Globus pallidus (tissue), 1 donor: ENCODE measurements around the gene CUBN.

ENCODE experiments used
- DNase-seq: peaks from one replicate; pipeline ENCODE4 v3.0.0-alpha.2; 2015; ENCODE audit warnings: low spot score

CUBN gene

DNA sequence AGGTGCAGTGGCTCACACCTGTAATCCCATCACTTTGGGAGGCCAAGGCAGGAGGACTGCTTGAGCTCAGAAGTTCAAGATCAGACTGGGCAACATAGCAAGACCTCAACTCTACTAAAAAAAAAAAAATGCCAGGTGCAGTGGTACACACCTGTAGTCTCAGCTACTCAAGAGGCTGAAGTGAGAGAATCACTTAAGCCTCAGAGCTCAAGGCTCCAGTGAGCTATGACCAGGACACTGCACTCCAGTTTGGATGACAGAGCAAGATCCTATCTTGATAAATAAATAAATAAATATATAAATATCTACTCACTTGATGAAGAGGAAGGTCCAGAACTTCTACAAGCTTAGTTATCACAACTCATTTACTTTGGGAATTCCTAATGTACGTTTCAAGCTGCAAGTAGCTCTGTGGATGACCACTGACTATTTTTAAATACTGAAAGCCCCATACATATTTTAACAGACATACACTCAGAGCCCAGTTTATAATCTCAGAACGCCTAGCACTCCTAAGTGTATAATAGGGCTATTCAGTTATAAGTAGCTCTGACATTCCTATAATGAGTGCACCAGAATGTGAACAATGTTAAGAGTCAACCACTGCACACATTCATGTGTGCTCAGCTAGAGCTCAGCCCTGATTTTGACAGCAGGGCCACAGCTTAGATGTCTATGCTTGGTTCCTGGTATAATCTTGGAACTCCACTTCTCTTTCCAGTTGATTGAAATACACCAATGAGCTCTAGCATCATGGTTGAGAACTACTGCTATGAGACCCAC lies 119.1 kb downstream of the CUBN start:
- no peak for DNase-seq

- DNase-seq = no peak
Measured at GRCh38 chr10:17009212-17009700, 120.4 kb downstream of the CUBN start.

DNA sequence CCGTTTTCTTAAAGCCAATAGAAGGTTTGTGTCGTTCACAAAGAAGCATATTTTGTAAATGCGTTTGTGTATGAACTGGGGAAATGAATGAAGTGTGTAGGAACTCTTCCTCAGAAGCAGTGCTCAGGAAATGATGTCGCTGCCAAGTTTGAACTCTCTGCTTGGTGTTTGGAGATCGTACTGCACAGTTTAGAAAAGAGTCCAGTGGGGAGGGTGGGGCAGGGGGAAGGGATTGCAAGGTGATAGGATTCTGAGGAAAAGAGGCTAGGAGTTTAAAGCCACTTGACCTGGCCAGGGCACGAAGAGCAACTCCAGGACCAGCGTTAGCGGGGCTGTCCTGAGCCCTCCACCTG lies 122.2 kb downstream of the CUBN start:
- no peak for DNase-seq

DNA sequence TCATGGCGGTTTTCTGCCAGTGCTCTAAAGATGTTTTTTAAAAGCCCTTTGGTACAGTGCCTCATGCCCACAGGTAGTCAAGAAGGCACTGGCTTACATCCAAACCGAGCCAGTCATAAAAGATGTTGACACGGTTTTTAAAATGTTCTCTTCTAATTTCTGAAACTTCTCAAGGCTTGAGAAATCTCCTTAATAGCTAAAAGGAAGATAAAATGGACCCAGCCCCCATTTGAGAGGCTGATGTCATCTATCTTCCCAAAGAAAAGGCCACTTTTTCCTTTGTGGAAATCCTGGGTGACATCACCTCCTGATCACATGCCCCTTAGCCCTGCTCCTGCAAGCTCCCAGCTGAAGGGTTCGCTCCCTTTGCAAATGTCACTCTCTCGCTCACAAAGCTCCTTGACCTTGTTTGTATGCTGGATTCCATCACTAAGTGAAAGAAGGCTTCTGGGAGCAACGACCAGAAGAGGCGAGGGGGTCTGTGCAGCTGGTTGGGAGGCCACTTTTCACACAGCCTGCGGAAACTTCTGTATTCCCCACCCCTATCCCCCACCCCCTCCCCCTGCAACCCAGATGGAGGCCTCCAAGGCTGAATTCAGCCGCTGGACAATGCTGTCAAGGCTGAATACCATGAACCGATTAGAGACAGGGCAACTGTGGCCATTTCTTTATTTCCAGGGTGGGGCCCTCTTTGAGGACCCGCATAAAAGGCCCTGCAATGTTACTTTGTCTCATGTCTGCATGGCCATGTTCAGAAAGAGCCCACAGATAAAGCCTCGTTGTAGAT lies 122.8 kb downstream of the CUBN start:
- DNase-seq = no peak

DNA sequence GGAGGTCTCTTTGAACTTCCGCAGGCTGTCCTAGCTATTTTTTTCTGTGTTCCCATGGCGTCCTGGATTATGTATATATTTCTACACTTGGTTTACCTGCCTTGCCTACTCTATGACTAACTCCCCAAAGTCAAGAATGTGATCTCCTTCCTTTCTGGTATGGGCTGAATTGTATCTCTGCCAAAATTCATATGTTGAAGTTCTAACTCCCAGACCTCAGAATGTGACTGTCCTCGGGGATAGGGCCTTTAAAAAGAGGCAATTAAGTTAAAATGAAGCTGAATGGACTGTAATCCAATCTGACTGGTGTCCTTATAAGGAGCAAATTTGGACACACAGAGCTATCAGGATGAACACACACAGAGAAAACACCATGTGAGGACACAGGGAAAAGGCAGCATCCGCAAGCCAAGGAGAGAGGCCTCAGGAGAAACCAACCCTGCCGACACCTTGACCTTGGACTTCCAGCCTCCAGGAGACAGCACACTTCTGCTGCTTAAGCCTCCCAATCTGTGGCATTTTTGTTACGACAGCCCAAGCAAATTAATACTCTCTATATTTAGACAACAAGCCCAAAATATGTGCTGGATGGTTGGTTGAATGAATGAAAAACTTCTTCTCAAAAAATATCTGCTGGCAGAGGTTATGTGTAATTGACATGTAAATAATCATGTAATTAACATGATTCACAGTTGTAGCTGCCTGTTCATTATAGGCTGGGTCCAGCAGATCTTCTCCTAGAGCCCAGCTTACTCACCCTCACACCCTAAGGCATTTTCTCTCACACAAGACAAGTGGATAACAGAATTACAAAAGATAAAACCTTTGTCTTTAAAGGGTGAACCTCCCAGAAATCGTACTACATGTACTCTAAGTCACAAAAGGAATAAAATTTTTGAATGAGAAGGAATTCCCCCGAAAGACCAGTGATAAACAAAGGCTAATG lies 123.7 kb downstream of the CUBN start:
- DNase-seq = no peak

GRCh38 chr10:17004801-17005380 lies 124.7 kb downstream of the CUBN start:
- no peak for DNase-seq

DNA sequence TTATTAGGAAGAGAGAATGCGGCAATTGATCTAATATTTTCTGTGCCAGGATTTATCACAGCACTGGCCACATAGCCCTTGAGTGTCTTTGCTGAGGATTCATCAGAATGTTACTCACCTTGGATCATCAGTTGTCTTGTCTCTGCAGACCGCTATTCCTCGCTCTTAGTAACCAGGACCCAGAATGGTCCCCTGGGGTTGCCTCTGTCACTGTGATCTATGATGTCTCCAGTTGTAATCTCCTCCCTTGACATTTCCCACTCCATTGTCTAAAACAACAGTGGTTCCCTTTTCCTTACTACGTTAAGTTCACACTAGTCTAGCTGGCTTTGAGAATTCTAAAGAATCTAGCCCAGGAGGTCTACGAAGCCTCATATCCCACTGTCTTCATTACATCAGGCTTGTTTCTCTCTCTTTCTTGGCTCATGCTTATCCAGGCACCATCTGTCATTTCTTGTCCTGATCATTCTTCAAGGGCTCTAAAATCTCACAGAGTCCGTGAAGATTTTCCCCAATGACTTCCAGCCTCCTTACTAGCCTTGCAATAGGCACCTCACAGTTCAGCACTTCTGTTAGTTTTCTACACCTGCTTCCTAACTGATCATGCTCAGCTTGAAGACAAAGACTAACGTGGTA lies 125.8 kb downstream of the CUBN start:
- DNase-seq = no peak

- no peak for DNase-seq
Measured at GRCh38 chr10:17003151-17003550, 126.5 kb downstream of the CUBN start.

GRCh38 chr10:17001961-17002749 lies 127.5 kb downstream of the CUBN start:
- no peak for DNase-seq

GRCh38 chr10:17001297-17001744 lies 128.3 kb downstream of the CUBN start:
- no peak for DNase-seq

DNA sequence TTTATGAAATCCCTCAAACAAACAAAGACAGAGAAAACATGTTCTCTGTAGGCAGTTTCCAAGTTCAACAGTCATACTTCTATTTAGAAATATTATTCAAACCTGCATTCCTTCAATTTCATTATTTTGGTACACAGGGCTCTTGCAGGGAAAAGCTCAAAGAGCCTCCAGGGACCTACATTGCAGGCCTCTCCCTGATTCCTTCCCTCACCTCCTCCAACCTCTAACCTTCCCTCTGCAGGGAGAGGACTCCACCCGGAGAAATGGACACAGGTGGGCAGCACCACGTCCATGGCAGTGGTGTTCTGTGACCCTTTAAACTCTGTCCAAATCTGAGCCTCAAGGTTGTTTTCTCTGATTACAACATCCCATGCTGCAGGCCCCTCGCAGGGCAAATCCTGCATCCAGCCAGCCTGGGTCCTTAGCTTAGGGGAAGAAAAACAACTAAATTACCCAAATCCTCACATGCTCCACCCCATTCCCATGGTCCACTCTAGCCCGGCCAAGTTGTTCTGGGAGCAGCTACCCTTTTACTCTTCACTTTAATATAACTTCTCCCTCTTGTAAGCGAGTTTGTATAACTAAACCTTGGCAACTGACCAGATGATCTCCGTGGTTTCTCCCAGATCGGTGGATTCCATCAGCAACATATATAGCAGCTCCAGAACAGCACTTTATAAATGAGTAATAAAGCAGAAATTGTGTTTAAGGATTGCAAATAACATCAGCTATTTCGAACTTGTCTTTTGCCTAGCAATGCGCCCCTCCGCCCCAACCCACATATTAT lies 129.8 kb downstream of the CUBN start:
- no peak for DNase-seq

- DNase-seq = no peak
Measured at GRCh38 chr10:16996530-16996964, 133.1 kb downstream of the CUBN start.

DNA sequence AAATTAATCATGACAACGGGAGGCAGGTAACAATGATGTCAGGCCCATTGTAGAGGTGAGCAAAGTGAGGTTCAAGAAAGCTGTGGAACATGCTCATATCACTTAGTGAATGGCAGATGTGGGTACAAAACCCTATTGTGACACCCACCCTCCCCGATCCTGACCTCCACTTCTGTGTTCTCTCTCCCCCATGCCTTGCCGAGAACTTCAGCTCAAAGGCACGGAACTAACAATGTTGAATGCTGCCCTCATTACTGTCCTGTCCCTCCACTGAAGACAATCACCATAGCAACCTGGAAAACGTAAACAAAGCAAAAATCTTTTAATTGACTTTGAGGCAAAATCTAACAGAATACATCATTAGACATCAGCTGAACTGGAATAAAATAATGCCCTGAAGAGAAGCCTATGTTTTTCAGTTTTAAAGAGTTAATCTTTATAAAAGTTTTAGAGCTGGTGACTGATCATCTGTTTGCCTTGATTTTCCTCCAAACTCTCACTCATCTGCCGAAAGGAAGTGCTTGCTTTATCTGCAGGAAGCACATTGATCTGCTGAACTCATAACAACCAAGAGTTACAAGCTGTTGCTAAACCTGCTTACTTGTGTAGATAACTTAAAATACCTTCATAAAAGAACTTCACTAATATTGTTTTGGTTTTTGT lies 133.6 kb downstream of the CUBN start:
- DNase-seq = no peak

DNA sequence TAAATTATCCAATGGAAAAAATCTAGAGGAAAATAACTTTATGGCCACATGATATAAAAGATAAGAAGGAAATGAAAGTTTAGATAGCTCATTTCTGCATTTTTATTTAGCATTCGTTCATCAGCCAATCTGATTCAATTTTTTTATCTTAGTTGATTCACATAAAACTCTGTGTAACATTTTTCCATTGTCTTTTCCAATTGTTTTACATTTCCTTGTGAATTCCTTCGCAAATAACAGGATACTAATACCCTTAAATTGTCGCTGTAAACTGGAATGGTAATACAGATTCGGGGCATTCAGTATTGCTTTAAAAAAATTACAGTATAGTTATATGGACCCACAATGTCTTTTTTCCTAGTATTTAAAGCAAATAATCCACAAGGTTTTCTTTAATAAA lies 136.4 kb downstream of the CUBN start:
- DNase-seq = no peak

- DNase-seq = no peak
Measured at GRCh38 chr10:16992611-16993119, 136.9 kb downstream of the CUBN start.

GRCh38 chr10:16991011-16991410 lies 138.6 kb downstream of the CUBN start:
- no peak for DNase-seq

DNA sequence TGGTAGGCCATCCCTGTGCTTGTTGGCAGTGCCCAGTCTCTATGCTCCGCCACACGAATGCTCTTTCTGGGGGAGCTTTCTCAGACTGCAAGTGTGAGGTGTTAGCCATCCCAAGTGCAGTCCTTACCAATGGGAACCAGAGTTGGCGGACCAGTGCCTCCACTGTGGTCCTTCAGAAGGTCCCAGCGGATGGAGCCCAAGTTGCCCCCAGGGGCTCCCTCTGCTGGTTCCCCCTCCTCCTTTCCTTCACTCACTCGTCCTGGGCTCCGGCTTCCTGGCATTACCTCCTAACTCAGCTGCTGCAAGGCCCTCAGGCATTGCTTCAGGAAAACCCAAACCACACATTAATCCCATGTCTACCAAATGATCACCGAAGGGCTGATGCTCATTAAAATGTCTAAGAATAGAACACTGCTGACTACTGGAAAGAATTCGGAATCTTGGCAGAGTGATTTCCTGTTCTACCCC lies 139.8 kb downstream of the CUBN start:
- no peak for DNase-seq

DNA sequence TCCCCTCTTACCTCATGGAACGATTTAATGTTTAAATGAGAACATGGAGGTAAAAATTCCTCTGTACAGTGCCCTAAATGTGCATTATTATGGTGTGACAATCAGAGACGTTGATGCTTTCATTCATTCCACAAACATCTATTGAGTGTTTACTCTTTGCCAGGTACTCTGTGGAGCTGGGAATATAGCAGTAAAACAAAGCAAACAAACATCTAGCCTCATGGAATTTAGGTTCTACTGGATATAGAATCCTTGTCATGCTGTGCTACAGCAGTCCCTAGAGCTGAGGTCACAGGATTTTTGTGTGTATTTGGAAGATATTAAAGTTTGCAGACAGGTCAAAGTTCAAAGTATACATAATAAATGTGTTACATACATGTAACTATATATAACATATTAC lies 140.7 kb downstream of the CUBN start:
- no peak for DNase-seq
